ENCODE results near the gene AXIN1.
"Not testable (repeated sequence)": the region's sequence is repeated elsewhere in the genome, so short reads cannot be mapped to it uniquely, and the experiment has no call there.

AXIN1 gene

GRCh38 chr16:352547-353403 lies at the start of gene AXIN1:
AXIN1 (minus strand) TSS chr16:352723; CDS start chr16:347025, 5,698 bp downstream.
- DNase-seq, result peak; percentile 96 to 99 (median 99)

- DNase-seq, result peak; percentile 90 to 100 (median 99)
Measured at GRCh38 chr16:401468-402348, 49.2 kb upstream of the AXIN1 start, which contains the start of gene DECR2. DECR2 (plus strand) TSS chr16:401885; CDS start chr16:401964, 79 bp downstream.

GRCh38 chr16:400061-400591 lies 47.6 kb upstream of the AXIN1 start:
- no peak for DNase-seq

GRCh38 chr16:399340-400019 lies 47.0 kb upstream of the AXIN1 start:
- no peak for DNase-seq

- DNase-seq, result no peak
Measured at GRCh38 chr16:398561-399339, 46.2 kb upstream of the AXIN1 start.

- peak; percentile 59 to 79 (median 66) for DNase-seq
Measured at GRCh38 chr16:397736-398332, 45.3 kb upstream of the AXIN1 start.

GRCh38 chr16:397135-397661 lies 44.7 kb upstream of the AXIN1 start, which contains the start of gene NME4:
NME4 (plus strand) TSS chr16:397199; CDS start chr16:397223, 24 bp downstream.
- peak; percentile 40 to 69 (median 53) for DNase-seq

GRCh38 chr16:396605-397004 lies 44.1 kb upstream of the AXIN1 start:
- DNase-seq, result peak; percentile 47 to 74 (median 60)

GRCh38 chr16:396199-396598 lies 43.7 kb upstream of the AXIN1 start:
- DNase-seq, result no peak

GRCh38 chr16:392450-393030 lies 40.0 kb upstream of the AXIN1 start:
- DNase-seq, result peak; percentile 46 to 76 (median 68)

GRCh38 chr16:391885-392335 lies 39.4 kb upstream of the AXIN1 start:
- peak; percentile 66 to 75 (median 68) for DNase-seq

GRCh38 chr16:389352-389751 lies 36.8 kb upstream of the AXIN1 start:
- no peak for DNase-seq

GRCh38 chr16:387761-388666 lies 35.5 kb upstream of the AXIN1 start:
- DNase-seq, result not testable (repeated sequence)

- peak in 1 of 3 donors; percentile 43 for DNase-seq
Measured at GRCh38 chr16:386641-387156, 34.2 kb upstream of the AXIN1 start.

GRCh38 chr16:383326-384051 lies 31.0 kb upstream of the AXIN1 start:
- DNase-seq, result peak; percentile 41 to 63 (median 51)

GRCh38 chr16:381789-382717 lies 29.5 kb upstream of the AXIN1 start, which contains the start of gene PGAP6:
PGAP6 (minus strand) TSS chr16:381978; CDS start chr16:381821, 157 bp downstream.
- DNase-seq, result peak; percentile 82 to 96 (median 91)

Data from suppressor macrophage treated with lipopolysaccharide for 1 hour (primary cell).